GM19023 (cell line): ENCODE data around the gene REV1.
"Not testable (repeated sequence)": the region's sequence is repeated elsewhere in the genome, so short reads cannot be mapped to it uniquely, and the experiment has no call there.

Experiments
- ATAC-seq: cut with Tn5 transposase; IDR thresholded peaks from one replicate; pipeline ENCODE4 v1.9.1; 2021; ENCODE audit warnings: mild to moderate bottlenecking, moderate library complexity; ENCODE audit not compliant: unreplicated experiment

Gene REV1

GRCh38 chr2:99365661-99366060 lies 124.2 kb downstream of the REV1 start:
- no peak for ATAC-seq

GRCh38 chr2:99356853-99357252 lies 133.0 kb downstream of the REV1 start:
- ATAC-seq = no peak

GRCh38 chr2:99354825-99355224 lies 135.0 kb downstream of the REV1 start:
- not testable (repeated sequence) for ATAC-seq

GRCh38 chr2:99354070-99354469 lies 135.7 kb downstream of the REV1 start:
- ATAC-seq = no peak
